H7 (cell line): ENCODE data around the gene NCKAP5. TPM values are rescaled to one million over a fixed set of nuclear protein-coding genes. Genes with fewer than 3 reads are reported as not detected.
A peak's percentile ranks its signal among the peaks of the same experiment; 100 is the strongest.

ENCODE experiments used
- DNase-seq: peaks from one replicate; pipeline ENCODE4 v3.0.0; 2012
- H3K27me3 ChIP-seq: 2 replicates; pipeline ENCODE4 v1.6.0; 2011; ENCODE audit warnings: mild to moderate bottlenecking, low read length; ENCODE audit not compliant: control insufficient read depth, insufficient read depth
- H3K36me3 ChIP-seq: replicated peaks from 2 replicates; pipeline ENCODE4 v1.5.1; 2011; ENCODE audit warnings: low read length; ENCODE audit not compliant: control insufficient read depth, insufficient read depth
- H3K4me3 ChIP-seq: 2 replicates; pipeline ENCODE4 v1.5.1; 2011; ENCODE audit warnings: low read depth, mild to moderate bottlenecking, control low read depth, low read length, moderate library complexity; ENCODE audit not compliant: insufficient read depth
- total RNA-seq: library from RNA; depleted of rRNA; stranded (reverse); fragments of >200 nt; shearing (Covaris generic); gene quantifications from 2 replicates; pipeline ENCODE4 v1.2.3, GENCODE V29; 2014

Gene NCKAP5
- total RNA-seq, 1 experiment from 2014 or later, result 0.55 TPM

GRCh38 chr2:133415210-133415876 lies 152.9 kb downstream of the NCKAP5 start:
- DNase-seq, result no peak
- no peaks in the 10 kb centered on the region for H3K36me3 ChIP-seq
- H3K27me3 ChIP-seq, result no peaks in the 10 kb centered on the region
- no peak overlapping the region for H3K4me3 ChIP-seq

- DNase-seq, result no peak
- no peaks in the 10 kb centered on the region for H3K36me3 ChIP-seq
These were observed 153.6 kb downstream of the NCKAP5 start for GRCh38 chr2:133414486-133415209.

GRCh38 chr2:133413863-133414262 lies 154.4 kb downstream of the NCKAP5 start:
- Histone ChIP-seq H3K27me3 (no peaks in the 10 kb centered on the region), H3K4me3 (no peak overlapping the region), H3K36me3 (no peaks in the 10 kb centered on the region)
- DNase-seq, result no peak

More at GRCh38 chr2:133414486-133415209, 153.6 kb downstream of the NCKAP5 start:
- no peaks in the 10 kb centered on the region for H3K27me3 ChIP-seq
- H3K4me3 ChIP-seq, result no peak overlapping the region

- DNase-seq, result no peak
- Histone ChIP-seq H3K27me3 (no peaks in the 10 kb centered on the region), H3K36me3 (no peaks in the 10 kb centered on the region), H3K4me3 (no peak overlapping the region)
These were observed 155.6 kb downstream of the NCKAP5 start for GRCh38 chr2:133412694-133413093.

GRCh38 chr2:133411857-133412256 lies 156.4 kb downstream of the NCKAP5 start:
- no peaks in the 10 kb centered on the region for H3K36me3 ChIP-seq
- peak; percentile 33 for DNase-seq
- no peak overlapping the region for H3K4me3 ChIP-seq
- H3K27me3 ChIP-seq, result no peaks in the 10 kb centered on the region; the same call in 1 of the 2 replicates

- no peak for DNase-seq
- Histone ChIP-seq H3K27me3 (no peaks in the 10 kb centered on the region; the same call in 1 of the 2 replicates), H3K4me3 (no peak overlapping the region), H3K36me3 (no peaks in the 10 kb centered on the region)
These were observed 157.2 kb downstream of the NCKAP5 start for GRCh38 chr2:133411101-133411500.

GRCh38 chr2:133409581-133410285 lies 158.5 kb downstream of the NCKAP5 start:
- DNase-seq, result no peak
- Histone ChIP-seq H3K36me3 (no peaks in the 10 kb centered on the region), H3K27me3 (no peaks in the 10 kb centered on the region; the same call in 1 of the 2 replicates), H3K4me3 (no peak overlapping the region)

- no peak for DNase-seq
- no peak overlapping the region for H3K4me3 ChIP-seq
- H3K36me3 ChIP-seq, result no peaks in the 10 kb centered on the region
- H3K27me3 ChIP-seq, result no peaks in the 10 kb centered on the region; the same call in 1 of the 2 replicates
These were observed 159.6 kb downstream of the NCKAP5 start for GRCh38 chr2:133408671-133409070.

- DNase-seq, result no peak
- H3K4me3 ChIP-seq, result no peak overlapping the region
- no peaks in the 10 kb centered on the region; the same call in 1 of the 2 replicates for H3K27me3 ChIP-seq
- no peaks in the 10 kb centered on the region for H3K36me3 ChIP-seq
These were observed 160.9 kb downstream of the NCKAP5 start for GRCh38 chr2:133407341-133407740.

- H3K36me3 ChIP-seq, result no peaks in the 10 kb centered on the region
- DNase-seq, result no peak
- no peaks in the 10 kb centered on the region; the same call in 1 of the 2 replicates for H3K27me3 ChIP-seq
- no peak overlapping the region for H3K4me3 ChIP-seq
These were observed 163.0 kb downstream of the NCKAP5 start for GRCh38 chr2:133405252-133405651.

GRCh38 chr2:133400411-133400810 lies 167.9 kb downstream of the NCKAP5 start:
- no peaks in the 10 kb centered on the region for H3K27me3 ChIP-seq
- H3K36me3 ChIP-seq, result no peaks in the 10 kb centered on the region
- H3K4me3 ChIP-seq, result no peak overlapping the region
- no peak for DNase-seq

GRCh38 chr2:133393895-133394294 lies 174.4 kb downstream of the NCKAP5 start:
- Histone ChIP-seq H3K4me3 (no peak overlapping the region), H3K36me3 (no peaks in the 10 kb centered on the region), H3K27me3 (no peaks in the 10 kb centered on the region)
- DNase-seq, result no peak

GRCh38 chr2:133390156-133390555 lies 178.1 kb downstream of the NCKAP5 start:
- no peaks in the 10 kb centered on the region for H3K27me3 ChIP-seq
- H3K4me3 ChIP-seq, result no peak overlapping the region
- DNase-seq, result no peak
- H3K36me3 ChIP-seq, result no peaks in the 10 kb centered on the region

- DNase-seq, result no peak
- Histone ChIP-seq H3K27me3 (no peaks in the 10 kb centered on the region), H3K4me3 (no peak overlapping the region), H3K36me3 (no peaks in the 10 kb centered on the region)
These were observed 178.7 kb downstream of the NCKAP5 start for GRCh38 chr2:133389569-133389968.

- DNase-seq, result no peak
- Histone ChIP-seq H3K27me3 (no peaks in the 10 kb centered on the region), H3K36me3 (no peaks in the 10 kb centered on the region), H3K4me3 (no peak overlapping the region)
These were observed 185.7 kb downstream of the NCKAP5 start for GRCh38 chr2:133382566-133382965.
